Heart right ventricle (tissue), 16 donors: Measurements from ENCODE around the gene CDK13. TPM values are rescaled to one million over a fixed set of nuclear protein-coding genes. Genes with fewer than 3 reads are reported as not detected.
A peak's percentile ranks its signal among the peaks of the same experiment; 100 is the strongest.

Experiments used
- ATAC-seq, 8 donors: fragments of 200-7000 bp; cut with Tn5 transposase; one replicate each; pipeline ENCODE4 v1.9.1; 2020; ENCODE audit warnings: mild to moderate bottlenecking in 8 of 8, moderate library complexity in 8 of 8, moderate number of reproducible peaks in 1 of 8
- DNase-seq, 2 donors: peaks; one replicate each; pipeline ENCODE4 v3.0.0-alpha.2; 2020
- H3K27ac ChIP-seq, 10 donors: fragments of 200-600 bp; sonication (generic) in 2 of 10; one replicate each; pipeline versions ENCODE4 v1.5.0 to v1.8.0; 2020 to 2022; ENCODE audit warnings: mild to moderate bottlenecking in 3 of 10
- H3K27me3 ChIP-seq, 7 donors: fragments of 200-600 bp; one replicate each; pipeline ENCODE4 v1.8.0; 2021 to 2022; ENCODE audit warnings: mild to moderate bottlenecking in 2 of 7
- H3K36me3 ChIP-seq, 9 donors: fragments of 200-600 bp; sonication (generic) in 1 of 9; one replicate each; pipeline versions ENCODE4 v1.5.0 to v1.8.0; 2020 to 2022; ENCODE audit warnings: mild to moderate bottlenecking in 2 of 9
- H3K4me1 ChIP-seq, 9 donors: fragments of 200-600 bp; sonication (generic) in 1 of 9; one replicate each; pipeline versions ENCODE4 v1.5.0 to v1.8.0; 2020 to 2022; ENCODE audit warnings: mild to moderate bottlenecking in 4 of 9
- H3K4me3 ChIP-seq, 10 donors: fragments of 200-600 bp; sonication (generic) in 2 of 10; one replicate each; pipeline versions ENCODE4 v1.5.0 to v1.8.0; 2020 to 2022; ENCODE audit warnings: mild to moderate bottlenecking in 7 of 10, moderate library complexity in 2 of 10
- H3K9me3 ChIP-seq, 11 donors: fragments of 200-600 bp in 10 of 11; sonication (generic) in 2 of 11; one replicate each; pipeline versions ENCODE4 v1.5.0 to v1.8.0; 2013 to 2022; ENCODE audit warnings: mild to moderate bottlenecking in 2 of 11, control low read depth in 1 of 11, moderate library complexity in 1 of 11
- CTCF ChIP-seq, 9 donors: fragments of 200-600 bp; sonication (generic) in 2 of 9; IDR thresholded peaks; one replicate each; pipeline versions ENCODE4 v1.5.0 to v1.8.0; 2021 to 2022; ENCODE audit warnings: antibody characterized with exemption in 9 of 9, mild to moderate bottlenecking in 5 of 9, moderate library complexity in 1 of 9
- WGBS, 2 donors: extraction: QIAGEN DNeasy Blood & Tissue Kit; methylation state at CpG; one replicate each; pipeline ENCODE4 v1.1.7; 2013; ENCODE audit warnings: inconsistent platforms in 1 of 2; 5-methylcytosine and 5-hydroxymethylcytosine counted together
- intact Hi-C, 10 donors: fragments of 100-400 bp; cut with DNase I; formaldehyde crosslinking; loops; one replicate each; pipeline versions ENCODE4 v1.11.1 to v1.14.2; 2022
- polyA plus RNA-seq, 2 donors: library from polyadenylated mRNA; stranded (reverse); fragments of 200-250 nt; gene quantifications; one replicate each; pipeline ENCODE4 v1.2.3, GENCODE V29; 2013
- total RNA-seq, 10 donors: library from RNA; stranded (reverse); fragmentation: NEBNext Ultra II Directional in 3 of 10; extraction: Animal tissue kit (Norgen Biotek cat#: 25700) in 3 of 10; gene quantifications; one replicate each; pipeline versions ENCODE4 v1.2.1 to v1.2.4, GENCODE V29; 2021 to 2023
- donor health status: Arrhythmogenic right ventricular cardiomyopathy.
- donor health status: ischemic (EF 13 %, LVEDD 7.1; RV severe dilation, severe dysfunction).
- donor health status: healthy with polysubstance abuse.
- donor health status: DM: no; HTN: yes; CAD: no.
- donor health status: DM: no; HTN: no; CAD: no.
- donor health status: ischemic (EF 25% LVEDD 6.9; RV normal size, moderate dysfunction).
- donor health status: ischemic (EF 25% LVEDD 5.7; RV mildly dilated, moderate dysfunction).
- donor health status: healthy.
- donor health status: DM: yes; HTN: yes; CAD: no.
- donor health status: Ischemic cardiomyopathy.
- donor health status: ischemic (EF 35%, LVEDD 5.7; RV mildly dilated, moderate dysfunction).
- donor health status: nonischemic (EF 11% LVEDD 7.7; RV severe dilation, severe dysfunction).
- donor health status: DM: yes; HTN: yes; CAD: no.
- donor health status: PGD.
- donor health status: ischemic (EF 29% LVEDD 5.4; RV normal size, mild dysfunction).
- donor health status: nonischemic (EF 23%, LVEDD 6.1; RV moderate dilation, normal function).

Gene CDK13
- total and polyA plus RNA-seq, 12 donors: 10.2 to 28.8 (median 22.4) TPM

- Histone ChIP-seq H3K36me3 (no peaks in the 10 kb centered on the region), H3K9me3 (no peaks in the 10 kb centered on the region), H3K4me1 (peaks cover 0 to 35% (median 30%) of the 10 kb centered on the region in 9 donors), H3K27me3 (no peaks in the 10 kb centered on the region), H3K27ac (peak overlapping the region; percentile 94 to 100 (median 98)), H3K4me3 (peak overlapping the region; percentile 77 to 97 (median 91))
- intact Hi-C loops: loop anchor here in 6 of 10 donors (1.0 to 5.0 kb wide), 4 partner anchors 52 to 185 kb away; partner anchors contain the start of gene MPLKIP (in 2 of the 6)
- DNase-seq (peak; percentile 98 to 99), ATAC-seq (peak; percentile 89 to 97 (median 95))
- peak in 3 of 9 donors; percentile 11 to 13 (median 12) for TF ChIP-seq CTCF (IDR thresholded peaks at IDR 0.05)
- 0% methylated on average over 57 to 69 of the region's 74 CpGs for WGBS, 2 donors
These were observed 814 bp upstream of the CDK13 start for GRCh38 chr7:39948956-39949928.

DNA sequence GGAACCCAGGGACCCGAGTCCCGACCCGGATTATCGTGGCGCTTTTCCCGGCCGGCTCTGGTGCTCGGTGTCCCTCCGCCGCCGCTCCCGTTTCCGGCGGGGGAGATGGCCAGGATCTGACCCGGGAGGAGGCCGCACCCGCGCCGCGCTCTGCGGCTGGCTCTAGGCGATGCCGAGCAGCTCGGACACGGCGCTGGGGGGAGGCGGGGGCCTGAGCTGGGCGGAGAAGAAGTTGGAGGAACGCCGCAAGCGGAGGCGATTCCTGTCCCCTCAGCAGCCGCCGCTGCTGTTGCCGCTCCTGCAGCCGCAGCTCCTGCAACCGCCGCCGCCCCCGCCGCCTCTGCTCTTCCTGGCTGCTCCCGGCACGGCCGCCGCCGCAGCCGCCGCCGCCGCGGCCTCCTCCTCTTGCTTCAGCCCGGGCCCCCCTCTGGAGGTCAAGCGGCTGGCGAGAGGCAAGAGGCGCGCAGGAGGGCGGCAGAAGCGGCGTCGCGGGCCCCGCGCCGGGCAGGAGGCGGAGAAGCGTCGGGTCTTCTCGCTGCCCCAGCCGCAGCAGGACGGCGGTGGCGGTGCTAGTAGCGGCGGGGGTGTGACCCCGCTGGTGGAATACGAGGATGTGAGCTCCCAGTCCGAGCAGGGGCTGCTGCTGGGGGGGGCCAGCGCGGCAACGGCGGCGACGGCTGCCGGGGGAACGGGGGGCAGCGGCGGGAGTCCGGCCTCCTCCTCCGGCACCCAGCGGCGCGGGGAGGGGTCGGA, 593 bp downstream of the CDK13 start:
- ATAC-seq: peak in 4 of 8 donors; percentile 4 to 42 (median 12)

DNA sequence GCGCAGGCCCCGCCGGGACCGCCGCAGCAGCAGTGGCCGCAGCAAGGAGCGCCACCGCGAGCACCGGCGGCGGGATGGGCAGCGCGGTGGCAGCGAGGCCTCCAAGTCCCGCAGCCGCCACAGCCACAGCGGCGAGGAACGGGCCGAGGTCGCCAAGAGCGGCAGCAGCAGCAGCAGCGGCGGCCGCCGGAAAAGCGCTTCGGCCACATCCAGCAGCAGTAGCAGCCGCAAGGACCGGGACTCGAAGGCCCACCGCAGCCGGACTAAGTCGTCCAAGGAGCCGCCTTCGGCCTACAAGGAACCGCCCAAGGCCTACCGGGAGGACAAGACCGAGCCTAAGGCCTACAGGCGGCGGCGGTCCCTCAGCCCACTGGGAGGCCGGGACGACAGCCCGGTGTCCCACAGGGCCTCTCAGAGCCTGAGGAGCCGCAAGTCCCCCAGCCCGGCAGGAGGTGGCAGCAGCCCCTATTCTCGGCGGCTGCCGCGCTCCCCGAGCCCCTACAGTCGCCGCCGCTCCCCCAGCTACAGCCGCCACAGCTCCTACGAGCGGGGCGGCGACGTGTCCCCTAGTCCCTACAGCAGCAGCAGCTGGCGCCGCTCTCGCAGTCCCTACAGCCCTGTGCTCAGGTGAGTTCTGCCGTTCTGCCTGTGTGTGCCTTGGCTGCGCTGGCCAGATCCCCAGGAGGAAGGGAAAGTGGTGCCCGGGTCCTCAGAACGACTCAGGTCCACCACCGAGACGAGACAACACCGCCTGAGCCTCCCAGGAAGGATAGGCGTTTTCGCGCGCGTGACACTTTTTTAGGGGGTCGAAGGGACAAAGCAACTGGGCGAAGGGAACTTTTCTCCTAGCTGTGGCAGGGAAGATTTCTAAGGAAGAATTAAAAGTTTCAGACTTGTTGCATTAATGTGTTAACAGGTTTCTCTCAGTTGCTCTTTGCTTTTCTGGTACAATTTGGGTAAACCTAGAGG, 1.5 kb downstream of the CDK13 start:
- no peaks in the 10 kb centered on the region for H3K9me3 ChIP-seq
- intact Hi-C loops: loop anchor here in 8 of 10 donors (2.0 to 5.0 kb wide), 4 partner anchors 36 to 101 kb away; no protein-coding TSS in a partner anchor
- DNase-seq: peak; percentile 50 to 63
- peak overlapping the region; percentile 94 to 100 (median 98) for H3K27ac ChIP-seq
- 1% methylated on average over 78 to 79 of the region's 79 CpGs for WGBS, 2 donors
- H3K27me3 ChIP-seq: no peaks in the 10 kb centered on the region
- ATAC-seq: peak; percentile 2 to 33 (median 18)
- no peaks in the 10 kb centered on the region for H3K36me3 ChIP-seq
- peaks cover 0 to 56% (median 51%) of the 10 kb centered on the region in 9 donors for H3K4me1 ChIP-seq
- TF ChIP-seq CTCF (IDR thresholded peaks at IDR 0.05): peak; percentile 24 to 69 (median 53)
- peak overlapping the region; percentile 77 to 97 (median 91) for H3K4me3 ChIP-seq

More for the DNA sequence above, 593 bp downstream of the CDK13 start:
- peak; percentile 55 to 65 for DNase-seq
- 0 to 1% methylated on average over 88 to 93 of the region's 93 CpGs for WGBS, 2 donors
- Histone ChIP-seq H3K9me3 (no peaks in the 10 kb centered on the region), H3K36me3 (no peaks in the 10 kb centered on the region), H3K4me1 (peaks cover 0 to 49% (median 44%) of the 10 kb centered on the region in 9 donors), H3K27ac (peak overlapping the region; percentile 94 to 100 (median 98)), H3K27me3 (no peaks in the 10 kb centered on the region), H3K4me3 (peak overlapping the region; percentile 77 to 97 (median 91))
- intact Hi-C loops: loop anchor here in 7 of 10 donors (2.0 to 5.0 kb wide), 4 partner anchors 37 to 102 kb away; no protein-coding TSS in a partner anchor
- TF ChIP-seq CTCF (IDR thresholded peaks at IDR 0.05): no peak
